GM18526 (cell line): ENCODE measurements around the gene TAF4.

Source experiments
- POLR2A ChIP-seq: IDR thresholded peaks from 3 replicates; pipeline ENCODE4 v1.6.1; 2011; ENCODE audit not compliant: insufficient read length; ENCODE audit errors: extremely low read depth

Gene TAF4

DNA sequence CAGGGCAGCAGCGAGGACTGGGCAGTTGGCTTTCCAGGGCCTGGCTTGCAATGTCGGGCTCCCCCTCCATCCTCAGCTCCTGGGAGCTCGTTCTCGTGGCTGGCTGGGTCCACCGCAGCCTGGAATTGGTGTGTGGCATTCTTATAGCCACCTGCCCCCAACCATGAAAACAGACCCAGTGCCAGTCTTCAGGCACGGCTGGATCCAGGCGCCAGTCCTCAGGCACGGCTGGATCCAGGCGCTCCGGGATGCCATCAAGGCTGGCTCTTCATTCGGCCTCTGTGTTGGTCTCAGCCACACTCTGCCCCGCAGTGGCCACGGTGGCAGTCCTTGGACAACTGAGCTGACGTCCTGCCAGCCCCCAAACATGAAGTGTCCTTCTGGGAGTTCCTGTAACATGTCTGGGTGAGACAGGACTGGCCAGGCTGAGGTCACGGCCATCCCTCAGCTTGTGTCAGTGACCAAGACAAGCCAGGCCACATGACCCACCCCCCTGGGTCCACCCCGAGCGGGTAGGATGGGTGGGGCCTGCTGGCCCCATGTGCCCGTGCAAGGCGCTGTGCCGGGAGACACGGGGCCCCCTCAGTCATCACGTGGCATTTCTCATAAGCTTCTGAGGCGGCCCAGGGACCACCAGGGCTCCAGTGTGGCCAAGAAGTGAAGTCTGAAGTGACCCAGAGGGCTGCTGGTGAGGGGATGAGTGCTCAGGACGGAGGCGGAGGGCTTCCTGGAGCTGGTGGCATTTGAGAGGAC lies 99.0 kb downstream of the TAF4 start:
- no peak for TF ChIP-seq POLR2A

DNA sequence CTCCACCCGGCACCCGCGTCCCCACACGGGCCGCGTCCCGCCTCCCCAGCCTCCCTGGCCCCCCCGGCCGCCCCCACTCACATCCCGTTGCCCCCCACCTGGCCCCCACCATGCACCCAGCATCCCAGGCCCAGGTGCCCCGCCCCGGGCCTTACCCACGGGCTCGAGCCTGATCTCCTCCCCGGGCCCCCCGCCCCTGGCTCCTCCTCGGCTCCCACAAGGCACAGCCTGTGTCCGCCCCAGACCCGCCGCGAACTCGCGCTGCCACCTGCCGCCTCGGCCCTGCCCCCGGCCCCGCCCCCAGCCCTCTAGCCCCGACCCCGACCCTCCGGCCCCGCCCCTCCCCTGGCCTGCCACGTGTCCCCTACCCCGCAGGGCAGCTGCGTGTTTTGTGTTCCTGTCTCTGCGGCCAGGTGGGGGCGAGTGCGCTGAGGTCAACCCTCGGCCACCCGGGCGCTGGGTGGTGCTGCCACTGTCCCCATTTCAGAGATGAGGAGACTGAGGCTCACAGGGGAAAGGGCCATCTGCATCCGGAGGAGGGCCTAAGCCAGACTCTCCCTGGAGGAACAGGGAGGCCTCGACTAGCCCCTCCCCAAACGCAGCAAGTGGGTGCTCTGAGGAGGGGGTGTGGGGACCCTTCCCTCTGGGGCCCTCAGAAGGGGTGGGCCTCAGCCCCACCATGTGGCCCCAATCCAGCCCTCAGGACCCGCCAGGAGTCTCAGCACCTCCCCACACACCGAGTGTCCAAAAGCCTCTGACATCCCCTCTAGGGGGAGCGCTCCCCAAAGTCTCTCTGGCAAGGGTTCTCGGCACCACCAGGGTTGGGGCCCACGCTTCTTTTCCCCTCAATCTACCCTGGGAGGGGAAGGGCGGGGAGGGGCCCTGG lies 99.8 kb downstream of the TAF4 start:
- TF ChIP-seq POLR2A, result no peak

DNA sequence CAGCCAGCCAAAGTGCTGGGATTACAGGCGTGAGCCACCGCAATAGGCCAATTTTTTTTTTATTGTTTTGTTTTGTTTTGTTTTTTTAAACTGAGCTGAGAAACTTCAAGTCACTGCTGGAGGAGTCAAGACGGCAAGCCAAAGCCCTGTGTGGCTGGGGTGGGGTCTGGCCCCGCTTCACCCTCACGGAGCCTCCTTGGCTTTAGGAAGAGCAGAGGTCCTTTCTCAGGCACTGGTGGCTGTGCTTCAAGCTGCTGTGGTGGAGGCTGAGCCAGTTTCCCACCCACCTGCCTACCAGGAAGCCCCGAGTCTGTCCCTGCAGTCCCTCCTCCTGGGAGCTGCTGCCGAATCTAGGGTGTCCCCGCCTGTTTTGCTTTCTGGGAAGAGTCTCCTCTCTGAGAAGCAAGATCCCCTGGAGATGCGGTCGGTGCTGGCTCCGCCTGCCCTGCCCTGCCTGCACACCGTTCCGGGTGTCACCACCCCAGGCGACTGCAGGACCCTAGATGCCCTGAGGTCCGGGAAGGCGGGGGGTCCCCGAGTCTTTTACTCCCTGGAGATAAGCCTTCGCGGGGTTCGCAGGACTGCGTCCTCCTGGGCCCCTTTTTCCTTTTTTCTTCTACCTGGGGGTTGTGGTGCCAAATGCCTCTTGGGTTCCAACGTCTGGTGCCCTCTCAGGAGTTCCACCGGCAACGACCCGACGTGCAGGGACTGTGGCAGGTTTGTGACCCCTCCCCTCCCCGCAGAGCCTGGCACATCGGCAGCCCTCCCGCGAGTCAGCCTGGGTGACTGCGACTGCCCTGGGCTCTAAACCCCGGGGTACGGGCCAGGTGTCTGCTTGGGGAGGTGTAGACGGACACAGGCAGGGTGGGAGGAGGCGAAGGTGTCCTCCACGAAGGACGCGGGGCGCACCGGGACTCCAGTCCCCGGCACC lies 100.7 kb downstream of the TAF4 start:
- TF ChIP-seq POLR2A, result no peak

DNA sequence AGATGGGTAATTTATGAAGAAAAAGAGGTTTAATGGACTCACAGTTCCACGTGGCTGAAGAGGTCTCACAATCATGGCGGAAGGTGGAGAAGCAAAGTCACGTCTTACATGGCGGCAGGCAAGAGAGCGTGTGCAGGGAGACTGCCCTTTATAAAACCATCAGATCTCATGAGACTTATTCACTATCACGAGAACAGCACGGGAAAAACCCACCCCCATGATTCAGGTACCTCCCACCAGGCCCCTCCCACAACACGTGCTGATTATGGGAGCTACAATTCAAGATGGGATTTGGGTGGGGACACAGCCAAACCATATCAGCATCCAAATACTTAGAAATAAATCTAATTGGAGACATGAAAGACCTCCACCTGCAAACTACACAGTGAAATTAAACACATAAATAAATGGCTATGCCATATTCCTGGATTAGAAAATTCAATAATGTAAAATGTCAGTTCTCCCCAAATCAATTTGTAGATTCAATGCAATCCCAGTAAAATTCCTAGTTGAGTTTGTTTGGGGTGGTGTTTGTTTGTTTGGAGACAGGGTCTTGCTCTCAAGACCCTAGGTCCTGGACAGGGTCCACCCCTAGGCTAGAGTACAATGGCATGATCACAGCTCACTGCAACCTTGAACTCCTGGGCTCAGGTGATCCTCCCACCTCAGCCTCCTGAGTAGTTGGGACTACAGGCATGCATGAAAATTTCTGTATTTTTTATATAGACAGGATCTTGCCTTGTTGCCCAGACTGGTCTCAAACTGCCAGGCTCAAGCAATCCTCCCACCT lies 101.6 kb downstream of the TAF4 start:
- TF ChIP-seq POLR2A, result no peak

DNA sequence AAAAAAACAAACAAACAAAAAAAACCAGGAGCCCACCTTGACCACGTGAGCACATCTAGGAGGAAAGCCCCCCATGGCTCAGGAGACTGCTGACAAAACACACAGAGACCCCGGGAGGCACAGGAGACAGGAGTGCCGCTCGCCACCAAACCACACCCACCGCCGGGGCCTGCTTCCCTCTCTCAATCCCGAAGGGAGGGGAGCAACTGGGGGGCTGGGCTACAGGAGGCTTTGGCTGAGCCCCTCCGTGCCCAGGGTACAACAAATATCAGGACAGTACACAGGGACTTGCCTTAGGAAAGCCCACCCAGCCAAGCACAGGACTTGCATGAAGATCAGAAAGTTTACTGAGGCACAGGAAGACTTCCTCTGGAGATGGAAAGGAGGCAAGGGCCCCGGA lies 102.5 kb downstream of the TAF4 start:
- no peak for TF ChIP-seq POLR2A

DNA sequence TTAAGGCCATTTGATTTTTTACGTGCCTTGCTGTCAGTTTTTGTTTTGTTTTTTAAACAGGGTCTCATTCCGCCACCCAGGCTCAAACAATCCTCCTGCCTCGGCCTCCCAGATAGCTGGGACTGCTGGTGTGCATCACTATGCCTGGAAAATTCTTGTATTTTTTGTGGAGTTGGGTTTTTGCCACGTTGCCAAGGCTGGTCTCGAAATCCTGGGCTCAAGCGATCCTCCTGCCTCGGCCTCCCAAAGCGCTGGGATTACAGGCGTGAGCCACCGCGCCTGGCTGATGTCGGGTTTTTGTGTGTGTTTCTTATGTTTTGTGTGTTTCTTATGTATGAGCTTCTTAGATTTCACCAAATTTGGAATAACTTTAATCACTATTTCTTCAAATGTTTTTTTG lies 104.8 kb downstream of the TAF4 start:
- TF ChIP-seq POLR2A, result no peak

DNA sequence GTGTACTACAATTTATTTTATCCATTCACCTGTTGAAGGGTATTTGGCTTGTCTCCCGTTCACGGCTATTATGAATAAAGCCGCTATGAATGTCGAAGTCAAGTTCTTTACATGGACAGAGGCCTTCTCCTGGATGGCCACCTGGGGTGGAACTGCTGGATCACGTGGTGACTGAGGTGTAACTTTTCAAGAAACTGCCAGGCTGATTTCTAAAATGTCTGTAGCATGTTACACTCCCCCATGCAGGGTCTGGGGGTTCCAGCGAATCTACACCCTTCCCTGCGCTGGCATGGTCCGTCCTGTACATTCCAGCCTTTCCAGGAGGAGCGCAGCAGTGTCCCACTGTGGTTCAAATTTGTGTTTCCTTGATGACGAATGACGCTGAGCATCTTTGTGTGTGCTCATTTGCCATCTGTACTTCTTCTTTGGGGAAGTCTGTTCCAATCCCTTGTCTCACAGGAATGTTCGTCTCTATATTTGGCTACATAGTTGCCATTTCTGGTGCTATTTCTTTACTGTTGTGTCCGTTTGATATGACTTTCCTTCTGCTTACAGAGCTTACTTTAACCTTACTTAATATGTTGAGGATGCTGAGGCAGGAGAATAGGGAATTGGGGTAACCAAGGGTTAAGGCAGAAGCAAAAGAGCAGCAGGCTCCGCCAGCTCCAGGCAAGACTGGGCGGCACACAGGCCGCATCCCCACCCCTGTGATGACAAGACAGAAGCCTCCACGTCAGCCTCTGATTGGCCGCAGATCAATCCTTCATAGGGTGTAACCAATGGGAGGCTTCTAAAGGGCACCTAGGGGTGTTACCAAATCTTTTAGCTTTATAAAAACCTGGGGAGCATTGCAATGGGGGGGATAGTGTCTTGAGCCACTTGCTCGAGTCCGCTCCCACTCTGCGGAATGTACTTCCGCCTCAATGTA lies 106.6 kb downstream of the TAF4 start:
- TF ChIP-seq POLR2A, result no peak

DNA sequence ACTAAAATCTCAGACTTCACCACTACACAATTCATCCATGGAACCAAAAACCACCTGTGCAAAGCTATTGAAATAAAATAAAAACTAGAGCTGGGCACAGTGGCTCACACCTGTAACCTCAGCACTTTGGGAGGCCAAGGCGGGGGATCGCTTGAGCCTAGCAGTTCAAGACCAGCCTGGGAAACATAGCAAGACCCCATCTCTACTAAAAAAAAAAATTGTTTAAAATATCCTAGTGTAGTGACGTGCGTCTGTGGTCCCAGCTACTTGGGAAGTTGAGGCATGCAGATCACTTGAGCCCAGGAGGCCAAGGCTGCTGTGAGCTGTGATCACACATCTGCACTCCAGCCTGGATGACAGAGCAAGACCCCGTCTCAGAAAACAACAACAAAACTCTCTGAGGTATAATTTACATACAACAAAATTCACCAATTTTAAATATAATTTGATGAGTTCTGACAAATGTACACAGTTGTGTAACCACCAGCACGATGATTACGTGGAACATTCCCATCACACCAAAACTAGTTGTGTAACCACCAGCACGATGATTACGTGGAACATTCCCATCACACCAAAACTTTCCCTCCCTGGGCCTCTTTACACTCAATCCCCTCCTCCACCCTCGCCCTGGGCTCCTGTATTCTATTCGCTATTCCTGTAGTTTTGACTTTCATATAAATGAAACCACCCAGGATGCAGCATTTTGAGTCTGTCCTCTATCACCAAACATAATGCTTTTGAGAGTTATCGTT lies 107.5 kb downstream of the TAF4 start:
- no peak for TF ChIP-seq POLR2A

DNA sequence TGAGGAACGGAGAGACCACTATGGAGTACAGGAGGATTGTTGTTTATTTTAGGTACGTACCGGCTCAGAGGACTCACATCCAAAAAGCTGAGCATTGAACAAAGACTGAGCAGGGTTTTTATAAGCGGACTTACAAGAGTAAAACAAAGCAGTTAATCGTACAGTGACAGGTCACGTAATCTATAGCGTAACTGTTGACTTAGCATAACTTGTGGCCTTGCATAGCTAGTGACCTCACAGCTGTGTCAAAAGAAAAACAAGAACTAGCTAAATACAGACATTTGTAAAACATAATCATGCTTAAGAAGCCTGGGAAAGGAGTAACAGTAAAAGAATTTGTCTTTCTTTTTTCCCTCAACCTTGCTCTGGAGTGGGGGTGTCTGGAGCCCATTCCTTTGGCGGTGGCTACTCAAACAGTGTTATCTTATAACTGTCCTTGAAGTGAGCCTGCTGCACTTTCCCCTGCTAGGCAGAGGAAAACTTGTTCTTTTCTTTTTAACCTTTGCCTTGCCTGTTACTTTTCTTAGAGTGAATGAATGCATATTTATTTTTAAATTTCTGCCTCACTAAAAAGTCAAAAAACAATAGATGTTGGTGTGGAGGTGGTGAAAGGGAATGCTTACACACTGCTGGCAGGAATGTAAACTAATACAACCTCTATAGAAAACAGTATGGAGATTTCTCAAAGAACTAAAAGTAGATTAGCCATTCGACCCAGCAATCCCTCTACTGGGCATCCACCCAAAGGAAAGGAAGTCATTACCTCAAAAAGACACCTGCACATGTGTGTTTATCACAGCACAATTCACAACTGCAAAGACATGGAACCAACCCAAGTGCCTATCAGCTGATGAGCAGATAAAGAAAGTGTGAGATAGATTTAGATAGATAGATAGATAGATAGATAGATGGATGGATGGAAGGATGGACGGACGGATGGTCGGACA lies 109.0 kb downstream of the TAF4 start:
- TF ChIP-seq POLR2A, result no peak

DNA sequence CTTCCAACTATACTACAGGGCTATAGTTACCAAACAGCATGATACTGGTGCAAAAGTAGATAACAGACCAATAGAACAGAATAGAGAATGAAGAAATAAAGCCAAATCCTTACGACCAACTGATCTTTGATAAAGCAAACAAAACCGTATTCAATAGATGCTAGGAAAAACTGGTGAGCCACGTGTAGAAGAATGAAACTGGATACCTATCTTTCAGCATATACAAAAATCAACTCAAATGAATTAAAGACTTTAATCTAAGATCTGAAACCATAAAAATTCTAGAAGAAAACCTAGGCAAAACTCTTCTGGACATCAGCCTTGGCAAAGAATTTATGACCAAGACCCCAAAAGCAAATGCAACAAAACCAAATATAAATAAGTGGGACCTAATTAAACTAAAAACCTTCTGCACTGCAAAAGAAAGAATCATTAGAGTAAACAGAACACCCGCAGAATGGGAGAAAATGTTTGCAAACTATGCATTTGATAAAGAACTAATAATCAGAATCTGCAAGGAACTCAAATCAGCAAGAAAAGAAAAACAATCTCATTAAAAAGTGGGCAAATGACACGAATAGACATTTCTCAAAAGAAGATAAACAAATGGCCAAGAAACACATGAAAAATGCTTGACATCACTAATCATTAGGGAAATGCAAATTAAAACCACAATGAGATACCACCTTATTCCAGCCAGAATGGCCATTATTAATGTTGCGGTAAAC lies 109.8 kb downstream of the TAF4 start:
- no peak for TF ChIP-seq POLR2A

DNA sequence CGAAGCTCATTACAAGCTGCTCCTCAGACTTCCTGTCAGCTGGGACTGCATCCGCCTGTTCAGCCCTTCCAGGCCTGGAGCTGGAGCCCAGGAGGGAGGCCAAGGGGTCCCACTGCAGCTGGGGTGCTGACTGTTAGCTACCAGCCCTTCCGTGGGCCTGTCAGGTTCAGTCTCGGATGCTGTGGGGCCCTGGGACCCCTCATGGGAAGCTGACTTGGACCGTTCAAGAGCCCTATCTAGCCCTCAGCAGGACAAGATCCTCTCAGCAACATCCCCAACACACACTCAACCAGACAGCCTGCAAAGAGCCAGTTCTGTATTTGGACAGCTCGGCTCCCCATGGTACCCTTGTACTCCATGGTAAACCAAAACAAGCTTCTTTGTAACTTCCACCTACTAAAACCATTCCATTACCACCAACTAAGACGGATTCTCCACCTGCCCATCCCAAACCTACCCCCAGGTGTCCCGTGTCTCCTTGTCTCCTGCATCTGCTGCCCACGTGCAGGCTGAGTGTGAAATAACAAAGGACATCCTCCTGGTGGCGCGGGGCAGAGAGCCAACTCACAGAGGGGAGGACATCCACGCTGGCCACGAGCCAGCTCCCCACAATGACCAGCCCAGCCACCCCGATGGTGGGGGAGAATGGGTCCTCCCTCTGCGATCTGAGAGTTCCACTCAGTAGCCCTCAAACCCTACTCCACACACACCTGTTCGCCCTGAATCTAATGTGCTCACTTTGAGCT lies 111.2 kb downstream of the TAF4 start:
- no peak for TF ChIP-seq POLR2A
